Fibroblast of upper back skin (primary cell): ENCODE measurements around the gene CACNA2D4.

Source experiments
- DNase-seq: peaks from one replicate; pipeline ENCODE4 v3.0.0-alpha.2; 2013

Gene CACNA2D4

DNA sequence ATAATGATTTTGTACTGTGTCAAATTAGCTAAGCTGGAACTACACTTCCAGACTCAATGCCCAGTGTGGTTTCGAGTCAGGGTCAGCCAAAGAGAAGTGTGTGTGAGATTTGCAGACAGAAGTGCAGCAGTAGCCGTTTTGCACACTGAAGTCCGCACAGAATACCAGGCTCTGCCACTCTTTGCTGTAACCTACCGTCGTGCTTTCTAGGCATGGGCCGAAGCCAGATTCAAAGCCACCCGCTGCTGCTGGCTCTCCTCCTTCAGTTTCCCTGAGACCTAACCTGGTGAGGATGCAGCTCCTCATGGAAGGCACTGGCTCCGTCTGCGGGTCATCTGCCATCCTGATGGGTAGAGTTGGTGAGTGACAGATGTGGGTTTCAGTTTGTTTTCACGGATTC, 49.3 kb downstream of the CACNA2D4 start:
- no peak for DNase-seq

DNA sequence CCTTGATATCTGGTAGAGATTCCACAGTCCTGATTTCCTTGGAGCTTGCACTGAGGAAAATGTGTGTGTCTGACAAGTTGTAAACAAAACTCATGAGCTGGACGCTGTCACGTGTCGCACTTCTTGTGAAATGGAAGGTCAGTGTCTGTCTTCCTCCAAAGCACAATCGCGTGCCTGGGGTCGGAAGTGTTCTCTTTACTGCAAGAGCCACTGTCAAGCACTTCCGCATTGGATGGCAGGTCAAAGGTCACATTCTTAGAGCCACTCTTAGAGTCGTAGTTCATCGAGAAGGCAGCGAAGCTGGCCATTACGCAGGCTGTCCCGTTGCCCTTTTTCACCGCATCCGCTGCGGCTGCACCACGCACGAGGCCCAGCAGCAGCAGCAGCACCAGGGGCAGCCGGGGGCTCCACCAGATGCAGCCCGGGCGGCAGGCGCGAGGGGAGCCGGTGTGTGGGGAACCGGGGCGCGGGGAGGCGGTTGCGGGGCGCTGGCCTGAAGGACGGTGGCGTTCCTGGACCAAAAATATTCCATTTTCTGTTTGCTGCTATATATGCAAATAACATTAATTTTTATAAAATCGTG, 53.1 kb downstream of the CACNA2D4 start:
- DNase-seq = no peak

GRCh38 chr12:1864867-1865266, 53.6 kb downstream of the CACNA2D4 start:
- DNase-seq = no peak

DNA sequence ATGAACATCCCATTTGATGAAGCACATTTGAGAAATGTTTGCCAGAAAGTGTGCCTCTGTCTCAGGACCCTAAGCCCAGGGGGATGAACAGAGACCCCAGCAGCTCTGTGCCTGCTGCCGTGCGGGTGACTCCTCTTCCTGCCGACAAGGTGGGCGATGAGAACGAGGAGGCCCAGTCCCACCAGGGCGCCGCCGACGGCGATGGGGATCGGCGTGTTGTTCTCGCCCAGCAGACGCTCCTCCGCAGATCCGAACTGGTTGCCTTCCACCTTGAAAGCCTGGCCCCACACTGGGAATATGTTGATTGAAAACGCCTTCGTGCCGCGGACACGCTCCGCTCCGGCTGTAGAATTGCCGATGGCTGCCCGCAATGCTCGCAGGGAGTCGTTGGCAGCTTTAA, 54.0 kb downstream of the CACNA2D4 start:
- no peak for DNase-seq

GRCh38 chr12:1863823-1864222, 54.6 kb downstream of the CACNA2D4 start:
- no peak for DNase-seq

DNA sequence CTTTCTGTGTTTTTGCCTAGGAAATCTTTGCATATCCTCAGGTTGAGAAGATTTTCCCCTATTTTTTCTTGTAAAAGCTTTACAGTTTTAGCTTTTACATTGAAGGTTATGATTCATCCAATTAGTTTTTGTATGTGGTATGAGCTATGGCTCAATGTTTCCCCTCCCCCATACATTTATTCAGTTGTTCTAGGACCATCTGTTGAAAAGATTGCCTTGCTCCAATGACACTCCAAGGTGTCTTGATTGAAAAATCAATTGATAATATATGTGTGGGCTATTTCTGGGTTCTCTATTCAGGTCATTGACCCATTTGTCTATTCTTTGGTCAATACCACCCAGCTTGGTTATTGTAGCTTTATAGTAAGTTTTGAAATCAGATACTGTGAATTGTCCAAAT, 55.5 kb downstream of the CACNA2D4 start:
- no peak for DNase-seq

DNA sequence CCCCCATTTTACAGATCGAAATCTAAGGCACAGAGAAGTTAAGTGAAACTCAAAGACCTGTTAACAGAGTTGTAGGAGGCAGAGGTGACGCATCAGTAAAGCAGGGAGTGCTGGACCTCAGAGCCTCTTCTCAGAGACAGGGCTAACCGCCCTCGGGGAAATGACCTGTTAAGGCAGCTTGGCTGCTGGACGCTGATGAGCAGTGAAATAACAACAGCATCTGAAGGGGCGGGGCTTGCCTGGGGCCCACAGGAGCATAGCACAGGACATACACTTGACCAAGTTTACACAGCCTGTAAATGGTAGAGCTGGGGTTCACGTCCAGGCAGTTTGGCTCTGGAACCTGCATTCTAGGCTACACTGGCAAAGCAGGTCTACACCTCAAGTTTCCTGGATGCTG, 58.8 kb downstream of the CACNA2D4 start:
- no peak for DNase-seq

- DNase-seq = no peak
These were observed 60.0 kb downstream of the CACNA2D4 start for GRCh38 chr12:1858456-1858855.

DNA sequence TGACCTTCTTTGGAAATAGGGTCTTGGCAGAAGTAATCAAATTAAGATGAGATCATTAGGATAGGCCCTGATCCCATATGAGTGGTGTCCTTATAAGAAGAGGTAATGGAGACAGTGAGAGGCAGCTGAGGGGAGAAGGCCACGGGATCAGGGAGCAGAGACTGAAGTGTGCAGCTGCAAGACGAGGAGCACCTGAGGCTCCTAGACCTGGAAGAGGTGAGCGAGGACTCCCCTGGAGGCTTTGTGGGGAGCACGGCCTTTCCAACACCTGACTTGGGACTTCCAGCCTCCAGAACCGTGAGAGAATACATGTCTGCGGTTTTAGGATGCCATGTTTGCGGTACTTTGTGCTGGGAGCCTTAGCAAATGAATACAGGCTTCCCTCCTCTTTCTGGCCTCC, 60.6 kb downstream of the CACNA2D4 start:
- DNase-seq = no peak

DNA sequence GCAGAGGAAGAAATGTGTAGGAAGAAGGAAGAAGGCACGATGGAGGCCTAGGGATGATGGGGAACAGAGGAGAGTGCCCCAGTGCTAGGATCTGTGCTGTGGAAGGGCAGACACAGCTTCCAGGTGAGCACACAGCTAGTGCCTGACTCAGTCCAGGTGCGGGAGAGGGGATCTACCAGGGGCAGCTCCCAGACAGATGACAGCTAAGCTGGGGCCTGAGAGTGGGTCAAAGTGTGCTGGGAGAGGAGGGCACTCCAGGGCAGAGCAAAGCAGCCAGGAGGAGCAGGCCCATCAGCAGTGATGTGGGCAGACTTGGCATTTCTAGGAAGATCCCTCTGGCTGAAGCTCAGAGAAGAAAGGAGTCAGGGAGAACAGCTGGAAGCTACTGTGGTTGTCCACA, 61.4 kb downstream of the CACNA2D4 start:
- no peak for DNase-seq

DNA sequence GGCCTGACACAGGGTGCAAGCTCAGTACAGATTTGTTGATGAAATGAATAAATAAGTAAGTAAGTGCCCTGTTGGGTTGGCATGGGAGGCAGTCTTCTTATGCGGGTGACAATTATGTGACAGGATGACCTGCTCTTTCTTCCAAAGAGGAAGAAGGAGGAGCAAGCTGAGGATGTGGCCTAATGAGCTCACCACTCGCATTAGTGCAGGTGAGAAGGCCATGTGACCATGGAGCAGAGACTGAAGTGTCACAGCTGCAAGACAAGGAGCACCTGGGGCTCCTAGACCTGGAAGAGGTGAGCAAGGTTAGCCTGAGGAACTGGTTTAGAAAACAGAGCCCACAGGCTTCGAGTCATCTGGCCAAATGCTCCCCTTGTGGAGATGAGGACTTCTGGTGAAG, 63.2 kb downstream of the CACNA2D4 start:
- DNase-seq = peak; percentile 4

DNA sequence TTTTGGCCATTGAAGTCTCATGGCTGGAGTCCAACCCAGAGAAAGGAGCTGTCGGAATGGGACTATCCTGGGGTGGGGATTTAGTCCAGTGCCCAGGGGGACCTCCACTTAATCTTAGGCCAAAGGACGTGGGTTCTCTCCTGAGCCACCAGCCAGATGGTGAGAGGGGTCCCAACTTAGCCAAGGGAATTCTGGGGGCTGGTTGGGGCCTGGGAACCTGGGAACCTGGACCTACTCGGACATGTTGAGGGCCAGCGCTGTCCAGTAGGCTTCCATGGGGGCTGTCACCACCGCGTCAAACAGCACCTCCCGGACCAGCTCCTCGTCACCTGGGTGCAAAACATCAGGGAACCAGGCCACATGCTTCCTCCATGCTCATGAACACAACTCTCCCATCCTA, 64.7 kb downstream of the CACNA2D4 start:
- no peak for DNase-seq

- no peak for DNase-seq
These were observed 66.4 kb downstream of the CACNA2D4 start for GRCh38 chr12:1852076-1852475.

GRCh38 chr12:1851151-1851701, 67.2 kb downstream of the CACNA2D4 start:
- DNase-seq = peak; percentile 95

GRCh38 chr12:1848745-1849144, 69.7 kb downstream of the CACNA2D4 start:
- DNase-seq = no peak

DNA sequence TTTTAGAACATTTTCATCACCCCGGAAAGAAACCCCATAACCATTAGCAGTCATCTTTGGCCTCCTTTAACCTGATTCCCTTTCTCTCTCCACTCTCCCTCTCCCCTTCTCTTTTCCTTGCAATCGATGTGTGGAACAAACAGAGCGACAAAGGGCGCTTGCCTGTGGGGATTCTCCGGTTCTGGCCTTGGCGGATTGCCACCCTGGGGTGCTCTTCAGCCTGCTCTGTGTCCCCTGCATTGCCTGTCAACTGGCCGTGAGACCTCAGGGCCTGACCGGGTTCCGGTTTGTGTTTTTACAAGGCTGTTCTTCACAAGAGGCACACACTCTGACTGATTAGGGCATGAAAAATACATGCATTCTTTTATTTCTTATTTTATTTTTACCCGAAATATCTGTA, 70.3 kb downstream of the CACNA2D4 start:
- DNase-seq = no peak

DNA sequence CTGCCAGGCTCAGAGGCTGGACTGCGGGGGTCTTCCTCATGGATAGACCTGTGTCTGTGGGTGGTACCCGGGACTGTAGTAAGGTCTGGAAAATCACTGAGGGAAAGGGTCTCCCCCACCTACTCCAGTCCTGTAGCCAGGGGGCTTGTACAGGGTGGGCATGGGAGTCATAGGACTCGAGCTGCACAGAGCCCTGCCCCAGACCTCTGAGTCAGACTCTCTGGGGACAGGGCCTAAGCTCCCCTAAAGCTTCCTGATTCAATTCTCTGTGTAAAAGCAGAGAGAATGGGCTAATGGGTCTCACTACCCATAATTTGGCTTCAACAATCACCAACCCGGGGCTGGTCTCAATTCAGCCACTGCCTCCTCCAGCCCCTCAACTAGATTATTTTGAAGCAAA, 71.0 kb downstream of the CACNA2D4 start:
- no peak for DNase-seq

DNA sequence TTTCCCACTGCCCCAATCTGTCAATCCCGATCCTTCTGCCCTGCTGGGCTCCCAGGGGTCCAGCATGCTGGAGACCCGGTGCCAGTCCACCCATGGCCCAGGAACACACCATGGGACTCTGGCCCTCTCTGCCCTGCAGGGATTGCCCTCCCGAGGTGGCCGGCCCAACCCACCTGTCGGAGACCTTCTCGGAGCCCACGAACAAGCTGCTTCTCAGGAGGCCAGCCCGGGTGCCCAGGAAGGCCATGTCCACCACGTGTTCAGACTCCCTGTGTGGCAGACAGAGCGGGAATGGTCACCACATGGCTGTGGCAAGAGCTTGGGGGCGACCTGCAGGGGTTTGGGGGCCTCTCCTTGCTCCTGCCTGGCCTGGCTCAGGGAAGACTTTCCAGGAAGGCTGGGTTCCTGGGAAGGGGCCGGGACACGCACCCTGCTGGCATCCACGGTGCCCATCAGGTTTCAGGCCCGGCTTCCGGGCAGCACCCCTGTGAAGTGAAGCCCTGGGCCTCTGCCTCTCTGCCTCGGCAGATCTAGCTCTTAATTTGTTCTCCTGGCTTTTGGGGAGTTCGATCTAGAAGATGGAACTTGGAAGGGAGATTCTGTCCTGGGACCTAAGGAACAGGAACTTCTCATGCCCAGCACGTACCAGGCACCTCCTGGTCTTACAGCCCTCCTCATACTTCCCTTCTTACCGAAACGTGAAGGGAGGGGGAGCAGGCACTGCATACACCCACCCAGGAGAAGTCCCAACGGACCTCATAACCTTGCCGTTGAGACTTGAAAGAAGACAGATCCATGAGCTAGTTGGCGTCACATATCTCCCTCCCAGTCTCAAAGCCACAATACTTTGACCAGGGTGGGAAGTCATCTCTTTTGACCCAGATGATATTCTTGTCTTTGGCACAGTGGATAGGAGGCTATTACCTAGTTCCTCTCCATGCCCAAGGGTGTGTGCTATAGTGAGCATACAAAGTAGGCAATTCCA, 71.7 kb downstream of the CACNA2D4 start:
- DNase-seq = no peak

DNA sequence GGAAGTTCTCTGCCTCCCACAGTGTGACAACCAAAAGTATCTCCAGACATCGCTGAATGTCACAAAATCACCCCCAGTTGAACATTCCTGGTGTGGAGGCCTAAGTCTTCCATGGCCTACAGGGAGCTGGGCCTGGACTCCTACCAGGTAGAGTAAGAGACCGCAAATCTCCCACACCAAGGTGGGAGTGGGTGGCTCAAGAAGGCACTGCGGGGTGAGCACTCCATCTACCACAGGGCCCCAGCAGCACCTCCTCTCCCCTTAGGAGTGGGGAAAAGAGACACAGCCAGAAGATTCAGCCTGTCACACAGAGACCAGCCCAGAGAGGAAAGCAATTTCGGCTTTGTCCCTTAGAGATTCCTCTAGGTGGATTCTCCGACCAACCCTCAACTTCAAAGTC, 72.6 kb downstream of the CACNA2D4 start:
- no peak for DNase-seq

DNA sequence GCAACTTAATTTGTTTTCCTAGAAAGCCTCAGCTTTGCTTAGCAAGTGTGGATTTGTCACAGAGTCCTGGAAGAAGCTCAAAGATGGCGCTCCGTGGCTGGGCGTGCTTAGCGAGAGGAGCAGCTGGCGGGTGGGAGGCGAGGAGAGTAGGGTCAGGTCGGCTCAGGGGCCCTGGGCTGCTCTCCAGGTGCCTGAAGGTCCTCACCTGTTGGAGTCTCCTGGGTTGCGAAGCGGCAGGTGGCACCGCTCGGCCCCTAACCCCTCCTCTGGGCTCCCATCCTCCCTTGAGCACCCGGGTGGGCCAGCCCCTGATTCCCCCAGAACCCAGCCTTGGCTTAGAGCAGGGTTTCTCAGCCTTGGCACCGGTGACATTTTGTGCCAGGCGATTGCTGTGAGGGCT, 73.0 kb downstream of the CACNA2D4 start:
- no peak for DNase-seq

DNA sequence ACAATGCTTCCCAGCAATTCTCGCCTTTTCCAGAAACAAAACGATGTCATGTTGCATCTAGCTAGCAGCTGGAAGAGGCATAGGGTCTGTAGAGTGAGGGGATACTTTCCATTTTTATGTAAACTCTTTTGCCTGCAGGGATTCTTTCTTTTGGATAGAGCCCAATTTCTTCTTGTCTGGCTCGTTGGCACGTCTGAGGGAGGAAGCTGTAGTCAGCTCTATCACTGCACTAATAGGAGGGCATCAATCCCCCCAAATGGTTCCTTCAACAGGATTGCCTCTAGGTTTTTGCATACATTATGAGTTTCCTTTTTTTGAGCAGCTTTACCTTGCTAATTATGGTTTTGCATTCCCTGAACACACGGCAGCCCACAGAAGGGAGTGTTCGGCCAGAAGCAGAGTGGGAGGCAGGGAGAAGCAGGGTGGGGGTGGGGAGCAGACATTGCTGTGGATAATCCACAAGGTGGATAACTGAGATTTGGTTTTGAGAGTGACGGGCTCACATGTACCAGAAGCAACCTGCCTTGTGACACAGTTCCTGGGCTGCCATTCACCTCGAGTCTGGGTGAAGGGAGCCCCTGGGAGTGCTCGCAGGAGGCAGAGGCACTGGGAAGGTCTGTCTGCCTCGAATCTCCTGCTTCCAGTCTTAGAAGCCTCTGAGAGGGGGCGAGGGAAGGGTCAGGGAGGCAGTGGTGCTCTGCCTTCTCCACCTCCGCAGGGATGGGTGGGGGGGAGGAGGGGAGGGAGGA, 73.6 kb downstream of the CACNA2D4 start:
- DNase-seq = no peak

DNA sequence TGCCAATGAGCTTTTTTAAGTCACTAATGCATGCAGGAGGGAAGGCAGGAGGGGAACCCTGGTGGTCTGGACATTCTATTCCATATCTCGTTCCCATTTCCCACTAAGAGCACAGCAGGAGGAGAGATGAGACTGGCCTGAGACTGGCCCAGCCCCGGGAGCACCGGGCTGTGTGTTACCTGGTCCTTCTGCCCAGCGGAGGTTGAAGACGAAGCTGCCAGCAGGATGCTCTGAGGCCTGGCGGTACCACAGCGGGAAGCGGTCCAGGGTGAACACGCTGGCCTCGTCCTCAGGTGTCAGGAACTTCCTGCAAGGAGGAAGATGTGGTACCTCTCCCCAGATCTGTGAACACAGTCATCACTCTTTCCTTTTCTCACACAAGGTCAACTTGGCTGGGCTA, 74.2 kb downstream of the CACNA2D4 start:
- no peak for DNase-seq

GRCh38 chr12:1843641-1844005, 74.8 kb downstream of the CACNA2D4 start:
- no peak for DNase-seq
